ENCODE measurements around the gene DNAJC22. TPM values are rescaled to one million over a fixed set of nuclear protein-coding genes. Genes with fewer than 3 reads are reported as not detected.

The DNAJC22 gene
- total and polyA plus RNA-seq, 2 of the 13 experiments (the other 11 are each of a cell fraction or from before 2014, with no cell fraction given), result 25.2 to 31.7 TPM

DNA sequence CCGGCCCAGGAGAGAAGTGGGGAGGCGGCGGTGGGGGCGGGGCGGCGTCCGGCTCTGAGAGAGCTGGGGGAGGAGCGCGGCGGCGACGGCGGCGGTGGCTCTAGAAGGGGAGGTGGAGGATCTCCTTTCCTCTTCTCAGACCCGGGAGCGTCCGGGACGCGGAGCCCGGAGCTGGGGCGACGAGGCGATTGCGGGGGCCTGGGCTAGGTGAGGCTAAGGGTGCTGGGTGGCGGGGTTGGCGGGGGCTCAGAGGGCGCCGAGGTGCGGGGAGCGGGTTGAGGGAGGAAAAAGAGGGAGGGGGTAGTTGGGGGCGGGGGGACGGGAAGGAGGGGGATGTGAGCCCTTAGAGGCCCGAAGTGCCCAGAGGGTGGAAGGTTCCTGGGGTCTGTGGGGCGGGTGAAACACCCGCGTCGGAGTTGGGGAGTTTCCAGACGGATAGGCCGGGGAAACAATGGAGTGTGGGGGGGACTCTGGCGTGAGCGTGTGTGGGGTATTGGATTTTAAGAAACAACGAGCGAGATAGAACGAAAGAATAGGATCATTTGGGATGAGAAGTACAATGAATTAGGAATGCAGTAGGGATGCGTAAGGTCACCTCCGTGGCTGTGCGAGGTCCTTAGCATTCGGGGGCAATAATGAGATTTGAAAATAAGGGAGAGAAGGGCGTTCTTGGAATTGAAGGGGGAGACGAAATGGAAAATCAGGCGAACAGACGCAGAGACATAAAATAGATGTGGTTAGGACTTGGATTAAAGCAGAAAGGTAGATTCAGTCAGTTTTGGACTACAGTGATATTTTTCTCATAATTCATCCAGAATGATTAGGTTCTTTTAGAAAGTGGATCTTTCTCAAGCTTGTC is 20.9 kb downstream of the DNAJC22 start, which contains the start of gene SPATS2 (continued):
- TF ChIP-seq, protein P1, sequence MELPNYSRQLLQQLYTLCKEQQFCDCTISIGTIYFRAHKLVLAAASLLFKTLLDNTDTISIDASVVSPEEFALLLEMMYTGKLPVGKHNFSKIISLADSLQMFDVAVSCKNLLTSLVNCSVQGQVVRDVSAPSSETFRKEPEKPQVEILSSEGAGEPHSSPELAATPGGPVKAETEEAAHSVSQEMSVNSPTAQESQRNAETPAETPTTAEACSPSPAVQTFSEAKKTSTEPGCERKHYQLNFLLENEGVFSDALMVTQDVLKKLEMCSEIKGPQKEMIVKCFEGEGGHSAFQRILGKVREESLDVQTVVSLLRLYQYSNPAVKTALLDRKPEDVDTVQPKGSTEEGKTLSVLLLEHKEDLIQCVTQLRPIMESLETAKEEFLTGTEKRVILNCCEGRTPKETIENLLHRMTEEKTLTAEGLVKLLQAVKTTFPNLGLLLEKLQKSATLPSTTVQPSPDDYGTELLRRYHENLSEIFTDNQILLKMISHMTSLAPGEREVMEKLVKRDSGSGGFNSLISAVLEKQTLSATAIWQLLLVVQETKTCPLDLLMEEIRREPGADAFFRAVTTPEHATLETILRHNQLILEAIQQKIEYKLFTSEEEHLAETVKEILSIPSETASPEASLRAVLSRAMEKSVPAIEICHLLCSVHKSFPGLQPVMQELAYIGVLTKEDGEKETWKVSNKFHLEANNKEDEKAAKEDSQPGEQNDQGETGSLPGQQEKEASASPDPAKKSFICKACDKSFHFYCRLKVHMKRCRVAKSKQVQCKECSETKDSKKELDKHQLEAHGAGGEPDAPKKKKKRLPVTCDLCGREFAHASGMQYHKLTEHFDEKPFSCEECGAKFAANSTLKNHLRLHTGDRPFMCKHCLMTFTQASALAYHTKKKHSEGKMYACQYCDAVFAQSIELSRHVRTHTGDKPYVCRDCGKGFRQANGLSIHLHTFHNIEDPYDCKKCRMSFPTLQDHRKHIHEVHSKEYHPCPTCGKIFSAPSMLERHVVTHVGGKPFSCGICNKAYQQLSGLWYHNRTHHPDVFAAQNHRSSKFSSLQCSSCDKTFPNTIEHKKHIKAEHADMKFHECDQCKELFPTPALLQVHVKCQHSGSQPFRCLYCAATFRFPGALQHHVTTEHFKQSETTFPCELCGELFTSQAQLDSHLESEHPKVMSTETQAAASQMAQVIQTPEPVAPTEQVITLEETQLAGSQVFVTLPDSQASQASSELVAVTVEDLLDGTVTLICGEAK (IDR thresholded peaks at IDR 0.05), result no peak
- TF ChIP-seq, protein P1 (CRISPR knock-in tag; IDR thresholded peaks at IDR 0.05), result no peak
- no peak for TF ChIP-seq KAT8 (CRISPR knock-in tag; IDR thresholded peaks at IDR 0.05)
- TF ChIP-seq, protein P2, sequence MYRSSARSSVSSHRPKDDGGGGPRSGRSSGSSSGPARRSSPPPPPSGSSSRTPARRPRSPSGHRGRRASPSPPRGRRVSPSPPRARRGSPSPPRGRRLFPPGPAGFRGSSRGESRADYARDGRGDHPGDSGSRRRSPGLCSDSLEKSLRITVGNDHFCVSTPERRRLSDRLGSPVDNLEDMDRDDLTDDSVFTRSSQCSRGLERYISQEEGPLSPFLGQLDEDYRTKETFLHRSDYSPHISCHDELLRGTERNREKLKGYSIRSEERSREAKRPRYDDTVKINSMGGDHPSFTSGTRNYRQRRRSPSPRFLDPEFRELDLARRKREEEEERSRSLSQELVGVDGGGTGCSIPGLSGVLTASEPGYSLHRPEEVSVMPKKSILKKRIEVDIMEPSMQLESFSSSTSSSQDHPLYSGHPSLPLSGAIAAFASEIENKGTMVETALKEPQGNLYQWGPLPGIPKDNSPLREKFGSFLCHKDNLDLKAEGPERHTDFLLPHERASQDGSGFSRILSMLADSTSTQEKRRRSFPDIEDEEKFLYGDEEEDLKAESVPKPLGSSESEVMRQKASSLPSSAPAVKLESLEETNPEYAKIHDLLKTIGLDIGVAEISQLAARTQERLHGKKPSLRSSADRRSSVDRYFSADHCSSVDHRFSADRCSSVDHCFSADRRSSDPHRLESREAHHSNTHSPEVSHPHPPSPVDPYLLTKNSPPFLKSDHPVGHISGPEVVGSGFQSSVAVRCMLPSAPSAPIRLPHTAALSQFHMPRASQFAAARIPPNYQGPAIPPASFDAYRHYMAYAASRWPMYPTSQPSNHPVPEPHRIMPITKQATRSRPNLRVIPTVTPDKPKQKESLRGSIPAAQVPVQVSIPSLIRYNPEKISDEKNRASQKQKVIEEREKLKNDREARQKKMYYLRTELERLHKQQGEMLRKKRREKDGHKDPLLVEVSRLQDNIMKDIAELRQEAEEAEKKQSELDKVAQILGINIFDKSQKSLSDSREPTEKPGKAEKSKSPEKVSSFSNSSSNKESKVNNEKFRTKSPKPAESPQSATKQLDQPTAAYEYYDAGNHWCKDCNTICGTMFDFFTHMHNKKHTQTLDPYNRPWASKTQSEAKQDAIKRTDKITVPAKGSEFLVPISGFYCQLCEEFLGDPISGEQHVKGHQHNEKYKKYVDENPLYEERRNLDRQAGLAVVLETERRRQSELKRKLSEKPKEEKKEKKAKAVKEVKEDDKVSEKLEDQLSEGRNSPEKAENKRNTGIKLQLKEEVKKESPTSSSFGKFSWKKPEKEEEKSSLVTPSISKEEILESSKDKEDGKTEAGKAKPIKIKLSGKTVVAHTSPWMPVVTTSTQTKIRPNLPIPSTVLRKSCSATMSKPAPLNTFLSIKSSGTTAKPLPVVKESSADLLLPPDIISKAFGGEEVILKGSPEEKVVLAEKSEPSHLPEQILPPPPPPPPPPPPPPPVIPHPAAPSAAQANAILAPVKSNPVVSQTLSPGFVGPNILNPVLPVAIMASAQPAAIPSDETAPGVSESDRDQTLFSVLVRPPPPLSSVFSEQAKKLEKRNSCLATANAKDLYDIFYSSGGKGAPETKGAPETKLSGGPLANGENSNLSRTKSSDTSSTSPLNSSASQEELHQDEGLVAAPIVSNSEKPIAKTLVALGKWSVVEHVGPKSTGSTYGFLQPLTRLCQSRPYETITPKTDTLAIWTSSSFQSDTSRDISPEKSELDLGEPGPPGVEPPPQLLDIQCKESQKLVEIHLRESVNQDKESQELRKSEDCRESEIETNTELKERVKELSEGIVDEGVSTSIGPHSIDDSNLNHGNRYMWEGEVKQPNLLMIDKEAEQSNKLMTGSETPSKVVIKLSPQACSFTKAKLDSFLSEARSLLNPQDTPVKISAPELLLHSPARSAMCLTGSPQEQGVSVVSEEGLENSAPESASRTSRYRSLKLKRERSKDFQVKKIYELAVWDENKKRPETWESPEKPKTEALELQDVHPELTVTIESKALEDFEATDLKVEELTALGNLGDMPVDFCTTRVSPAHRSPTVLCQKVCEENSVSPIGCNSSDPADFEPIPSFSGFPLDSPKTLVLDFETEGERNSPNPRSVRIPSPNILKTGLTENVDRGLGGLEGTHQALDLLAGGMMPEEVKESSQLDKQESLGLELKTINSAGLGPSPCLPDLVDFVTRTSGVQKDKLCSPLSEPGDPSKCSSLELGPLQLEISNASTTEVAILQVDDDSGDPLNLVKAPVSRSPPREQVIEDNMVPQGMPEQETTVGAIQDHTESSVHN (CRISPR knock-in tag; IDR thresholded peaks at IDR 0.05), result no peak
- TF ChIP-seq ZBTB3 (CRISPR knock-in tag; IDR thresholded peaks at IDR 0.05; ENCODE audit: borderline replicate concordance, low read depth), result no peak; the same call in 1 of the 2 replicates
